GM06990 (cell line): ENCODE measurements around the gene CCL21.

Experiments
- DNase-seq: peaks from one replicate; pipeline ENCODE4 v3.0.0-alpha.2; 2011; ENCODE audit not compliant: insufficient read length; ENCODE audit errors: extremely low read depth
- H3K27me3 ChIP-seq: replicated peaks from 2 replicates; pipeline ENCODE4 v1.6.0; 2011; ENCODE audit warnings: low read length; ENCODE audit not compliant: control insufficient read depth, insufficient read depth
- H3K36me3 ChIP-seq: 2 replicates; pipeline ENCODE4 v1.5.1; 2011; ENCODE audit warnings: low read length; ENCODE audit not compliant: control insufficient read depth, insufficient read depth
- H3K4me3 ChIP-seq: replicated peaks from 2 replicates; pipeline ENCODE4 v1.5.1; 2011; ENCODE audit warnings: low read depth, mild to moderate bottlenecking, control low read depth, low read length
- CTCF ChIP-seq: IDR thresholded peaks from 2 replicates; pipeline ENCODE4 v1.5.1; 2011; ENCODE audit warnings: low read length, control low read depth, mild to moderate bottlenecking, inconsistent platforms; ENCODE audit not compliant: insufficient read depth, poor library complexity, severe bottlenecking

CCL21 gene

DNA sequence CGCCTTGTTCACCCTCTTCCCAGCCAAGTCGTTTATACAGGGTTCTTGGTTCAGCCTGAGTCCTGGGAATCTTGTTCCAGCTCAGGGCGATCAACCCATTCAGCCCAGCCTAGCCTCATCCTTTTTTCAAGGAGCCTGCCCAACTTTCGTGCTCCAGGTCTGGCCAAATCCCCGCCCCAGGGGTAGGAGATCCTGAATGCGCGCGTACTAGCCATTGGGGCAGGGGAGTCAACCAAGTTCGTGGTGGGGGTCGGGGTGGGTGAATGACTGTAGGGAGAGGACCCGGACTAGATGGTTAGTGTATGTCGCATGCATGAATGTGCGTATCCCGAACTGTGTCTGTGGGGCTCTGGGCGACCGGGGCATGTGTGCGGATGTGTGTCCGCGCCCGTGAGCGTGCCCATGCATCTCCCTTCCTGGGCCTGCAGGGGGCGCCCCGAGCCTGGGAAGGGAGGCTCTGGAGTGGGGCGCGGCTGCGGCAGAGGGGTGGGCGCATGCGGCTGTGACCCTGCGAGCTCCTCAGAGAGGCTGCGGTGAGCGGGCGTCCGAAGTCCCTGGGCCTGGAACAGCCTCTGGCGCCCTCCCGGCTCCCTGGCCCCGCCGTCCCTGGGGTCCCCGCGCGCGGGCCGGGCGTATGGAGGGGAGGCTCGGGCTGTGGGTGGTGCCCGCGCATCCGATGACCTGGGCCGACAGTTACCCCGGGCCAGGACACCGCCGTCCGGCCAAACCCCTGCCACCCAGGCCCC, 8.7 kb downstream of the CCL21 start:
- peaks cover 5% of the 10 kb centered on the region for H3K27me3 ChIP-seq
- peak; percentile 24 for DNase-seq
- peak; percentile 72 for TF ChIP-seq CTCF
- no peaks in the 10 kb centered on the region for H3K36me3 ChIP-seq
- peak overlapping the region; percentile 0 for H3K4me3 ChIP-seq

- Histone ChIP-seq H3K36me3 (no peaks in the 10 kb centered on the region), H3K4me3 (no peak overlapping the region), H3K27me3 (peaks cover 2% of the 10 kb centered on the region; the same call in 1 of the 2 replicates)
- no peak for TF ChIP-seq CTCF
- DNase-seq: no peak
These were observed 15.1 kb downstream of the CCL21 start for GRCh38 chr9:34694811-34695210.

DNA sequence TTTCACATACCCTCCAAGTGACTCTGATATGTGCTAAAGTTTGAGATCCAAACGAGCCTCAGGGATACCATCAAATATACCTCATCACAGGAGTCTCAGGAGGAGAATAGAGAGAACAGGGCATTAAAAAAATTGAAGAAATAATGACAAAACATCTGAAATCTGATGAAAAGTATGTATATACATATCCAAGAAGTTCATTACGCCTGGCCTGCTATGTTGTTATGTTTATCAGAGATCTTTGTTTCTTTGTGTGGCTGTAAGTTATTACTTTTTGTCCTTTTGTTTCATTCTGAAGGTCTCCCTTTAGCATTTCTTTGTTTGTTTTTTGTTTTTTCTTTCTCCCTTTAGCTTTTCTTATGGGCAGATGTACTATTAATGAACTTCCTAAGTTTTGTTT, 16.4 kb downstream of the CCL21 start:
- DNase-seq: no peak
- Histone ChIP-seq H3K36me3 (no peaks in the 10 kb centered on the region), H3K27me3 (no peaks in the 10 kb centered on the region), H3K4me3 (no peak overlapping the region)
- TF ChIP-seq CTCF: no peak

DNA sequence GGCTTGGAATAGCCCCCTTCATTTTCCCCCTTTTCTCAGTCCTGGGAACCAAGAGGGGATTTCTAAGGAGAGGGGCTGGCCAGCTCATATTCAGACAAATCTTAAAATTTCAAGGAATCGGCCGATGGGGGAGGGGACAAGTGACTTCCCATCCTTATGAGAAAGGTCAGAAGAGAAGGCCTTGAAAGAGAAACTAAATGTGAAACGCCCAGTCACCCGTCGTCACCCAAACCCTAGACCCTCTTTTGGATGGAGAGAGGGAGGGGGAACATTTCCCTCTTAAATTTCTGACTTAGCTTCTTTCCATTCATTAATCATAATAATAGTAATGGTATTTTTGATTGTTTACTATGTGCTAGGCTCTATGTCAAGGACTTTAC, 18.0 kb downstream of the CCL21 start:
- Histone ChIP-seq H3K36me3 (no peaks in the 10 kb centered on the region), H3K4me3 (no peak overlapping the region), H3K27me3 (no peaks in the 10 kb centered on the region)
- TF ChIP-seq CTCF: no peak
- DNase-seq: no peak

DNA sequence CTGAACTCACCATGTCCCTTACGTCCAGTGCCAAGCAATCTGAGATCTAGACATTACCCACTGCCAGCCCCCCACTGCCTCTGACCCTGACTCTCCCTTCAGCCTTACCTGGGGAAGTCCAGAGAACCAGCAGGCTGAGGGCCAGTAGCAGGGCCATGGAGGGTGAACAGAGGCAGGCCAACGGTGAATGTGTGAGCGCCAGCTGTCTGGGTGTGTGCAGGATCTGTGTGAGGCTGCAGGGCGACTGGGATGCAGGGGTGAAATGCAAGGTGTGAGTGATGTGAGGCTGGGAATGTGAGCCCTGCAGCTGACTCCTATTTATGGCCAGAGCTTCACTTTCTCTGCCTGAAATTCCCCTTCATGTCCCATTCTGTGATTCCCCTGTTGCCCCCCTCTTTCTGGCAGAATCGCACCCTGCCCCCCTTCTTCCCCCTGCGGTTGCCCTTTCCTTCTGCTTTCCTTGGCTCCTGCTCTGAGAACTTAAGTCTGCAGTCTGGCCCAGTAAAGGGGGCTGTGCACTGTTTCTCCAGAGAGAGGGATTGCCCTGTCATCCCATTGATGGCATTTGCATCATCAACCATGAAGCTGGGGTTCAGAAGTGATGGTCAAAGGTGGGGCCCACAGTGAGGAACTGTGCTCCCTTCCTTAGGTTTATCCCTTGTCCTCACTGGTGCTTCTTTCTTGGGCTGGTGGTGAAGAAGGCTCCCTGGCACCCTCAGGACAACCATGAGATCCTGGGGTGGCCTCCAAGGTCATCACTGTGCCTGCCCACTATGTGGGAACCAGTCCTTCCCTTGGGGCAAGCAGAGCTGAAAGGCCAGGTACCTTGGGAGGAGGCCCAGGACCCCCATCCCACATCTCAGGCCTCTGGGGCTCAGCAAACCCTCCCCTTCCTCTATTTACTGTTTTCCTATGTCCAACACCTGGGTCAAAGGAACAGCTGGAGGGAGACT, 18.7 kb downstream of the CCL21 start, which contains the start of gene CCL19:
TSS of gene CCL19 (minus strand) at position 294 of the 953 bp plus-strand sequence. CDS start at position 157, 137 bp downstream.
- Histone ChIP-seq H3K36me3 (no peaks in the 10 kb centered on the region), H3K4me3 (no peak within 1 kb of the TSS), H3K27me3 (no peaks in the 10 kb centered on the region)
- no peak for TF ChIP-seq CTCF
- no peak for DNase-seq
